Measurements from ENCODE around the gene RNF39. TPM values are rescaled to one million over a fixed set of nuclear protein-coding genes. Genes with fewer than 3 reads are reported as not detected.

The RNF39 gene
- total RNA-seq, 4 donors from 2014 or later: not detected

DNA sequence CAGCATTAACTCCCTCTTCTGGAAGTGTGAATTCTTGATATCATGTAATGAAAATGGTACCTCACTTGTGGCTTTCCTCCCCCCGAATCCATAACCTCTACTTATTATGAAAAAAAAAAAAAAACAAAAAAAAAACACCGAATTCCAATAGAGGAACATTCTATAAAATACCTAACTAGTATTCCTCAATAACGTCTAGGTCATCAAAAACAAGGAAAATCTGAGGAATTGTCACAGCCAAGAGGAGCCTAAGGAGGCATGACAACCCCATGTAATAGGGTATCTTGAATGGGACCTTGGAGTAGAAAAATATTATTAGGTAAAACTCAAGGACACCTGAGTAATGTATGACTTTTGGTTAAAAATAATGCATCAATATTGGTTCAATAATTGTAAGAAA lies 53.4 kb downstream of the RNF39 start:
- no peak overlapping the region for H3K27ac ChIP-seq
- DNase-seq: no peak
- TF ChIP-seq POLR2A (IDR thresholded peaks at IDR 0.05): no peak
- TF ChIP-seq, protein P1, sequence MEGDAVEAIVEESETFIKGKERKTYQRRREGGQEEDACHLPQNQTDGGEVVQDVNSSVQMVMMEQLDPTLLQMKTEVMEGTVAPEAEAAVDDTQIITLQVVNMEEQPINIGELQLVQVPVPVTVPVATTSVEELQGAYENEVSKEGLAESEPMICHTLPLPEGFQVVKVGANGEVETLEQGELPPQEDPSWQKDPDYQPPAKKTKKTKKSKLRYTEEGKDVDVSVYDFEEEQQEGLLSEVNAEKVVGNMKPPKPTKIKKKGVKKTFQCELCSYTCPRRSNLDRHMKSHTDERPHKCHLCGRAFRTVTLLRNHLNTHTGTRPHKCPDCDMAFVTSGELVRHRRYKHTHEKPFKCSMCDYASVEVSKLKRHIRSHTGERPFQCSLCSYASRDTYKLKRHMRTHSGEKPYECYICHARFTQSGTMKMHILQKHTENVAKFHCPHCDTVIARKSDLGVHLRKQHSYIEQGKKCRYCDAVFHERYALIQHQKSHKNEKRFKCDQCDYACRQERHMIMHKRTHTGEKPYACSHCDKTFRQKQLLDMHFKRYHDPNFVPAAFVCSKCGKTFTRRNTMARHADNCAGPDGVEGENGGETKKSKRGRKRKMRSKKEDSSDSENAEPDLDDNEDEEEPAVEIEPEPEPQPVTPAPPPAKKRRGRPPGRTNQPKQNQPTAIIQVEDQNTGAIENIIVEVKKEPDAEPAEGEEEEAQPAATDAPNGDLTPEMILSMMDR (IDR thresholded peaks at IDR 0.05): no peak
- no peaks in the 10 kb centered on the region for H3K9me3 ChIP-seq
- WGBS, 2 donors: 89 to 90% methylated on average over 3 of the region's 3 CpGs
- no peaks in the 10 kb centered on the region for H3K4me1 ChIP-seq
- peaks cover 0 to 3% of the 10 kb centered on the region in 2 donors for H3K36me3 ChIP-seq
- H3K27me3 ChIP-seq: no peaks in the 10 kb centered on the region
- no peak overlapping the region for H3K4me3 ChIP-seq (replicated peaks in 1 of 3)
- intact Hi-C loops (cut with DNase I): no loop called here

DNA sequence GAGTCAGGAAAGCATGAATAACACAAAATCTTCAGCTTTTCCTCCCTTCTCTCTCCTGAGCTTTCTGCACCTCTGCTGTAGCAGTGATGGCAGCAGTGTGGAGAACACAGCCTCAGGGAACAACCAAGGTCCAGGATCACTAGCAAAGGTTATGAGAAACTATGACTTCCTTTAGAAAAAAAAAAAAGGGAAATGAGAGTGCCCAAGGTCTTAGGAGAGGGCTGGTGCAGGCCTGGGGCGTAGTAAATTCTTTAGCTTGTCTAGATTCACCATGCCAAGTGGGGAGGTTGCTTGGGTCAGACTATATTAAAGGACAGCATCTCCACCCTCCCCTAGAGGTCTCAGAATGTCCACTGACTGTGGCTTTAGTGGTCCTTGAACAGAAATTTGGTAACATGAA lies 54.9 kb downstream of the RNF39 start:
- no peaks in the 10 kb centered on the region for H3K9me3 ChIP-seq
- peaks cover 0 to 3% of the 10 kb centered on the region in 2 donors for H3K36me3 ChIP-seq
- 45 to 90% methylated on average over 1 of the region's 1 CpG for WGBS, 2 donors
- no peak overlapping the region for H3K27ac ChIP-seq
- TF ChIP-seq, protein P1 (IDR thresholded peaks at IDR 0.05): no peak
- no peak for TF ChIP-seq POLR2A (IDR thresholded peaks at IDR 0.05)
- intact Hi-C loops (cut with DNase I): no loop called here
- H3K4me3 ChIP-seq (replicated peaks in 1 of 3): no peak overlapping the region
- DNase-seq: no peak
- H3K27me3 ChIP-seq: no peaks in the 10 kb centered on the region
- H3K4me1 ChIP-seq: no peaks in the 10 kb centered on the region

Small RNAs within 50 kb of the gene (small RNA-seq; reads per million reads assigned to genes)
- not detected for gene RF02218
- gene RF02219: not detected
- not detected for gene RF02220

Other genes with a start within 250 kb of the RNF39 start
- 1 to 10 TPM in 1 of 4 donors, under 1 TPM in 1, not detected in 2; 0.45 to 2.3 TPM for gene HLA-G, start 247.9 kb downstream of the RNF39 start, total RNA-seq
- 100 to 1,000 TPM; 398 to 842 (median 578) TPM for gene HLA-A, start 133.2 kb downstream of the RNF39 start, total RNA-seq
- gene POLR1H, start 14.5 kb downstream of the RNF39 start, total RNA-seq: 10 to 100 TPM in 2 of 4 donors, 1 to 10 TPM in 2; 9.3 to 26.5 (median 12.2) TPM
- 10 to 100 TPM; 41.3 to 64.1 (median 50.7) TPM for gene PPP1R11, start 8.6 kb downstream of the RNF39 start, total RNA-seq
- gene TRIM31, start 37.3 kb upstream of the RNF39 start, total RNA-seq: not detected
- not detected for gene TRIM40, start 60.4 kb upstream of the RNF39 start, total RNA-seq
- gene TRIM10, start 85.4 kb upstream of the RNF39 start, total RNA-seq: not detected
- gene TRIM15, start 87.8 kb upstream of the RNF39 start, total RNA-seq: not detected
- gene TRIM26, start 137.6 kb upstream of the RNF39 start, total RNA-seq: 10 to 100 TPM; 52.9 to 72.2 (median 62.4) TPM

Data from thyroid gland (tissue), 4 donors.